Peyer's patch (tissue), 4 donors: Measurements from ENCODE around the gene GALNS. TPM values are rescaled to one million over a fixed set of nuclear protein-coding genes. Genes with fewer than 3 reads are reported as not detected.

Source experiments
- DNase-seq, 3 donors: peaks; one replicate each; pipeline ENCODE4 v3.0.0-alpha.2; 2017 to 2019
- H3K27ac ChIP-seq, 4 donors: fragments of 200-600 bp; sonication (generic); one replicate each; pipeline ENCODE4 v1.5.1; 2016 to 2019
- H3K27me3 ChIP-seq, 2 donors: fragments of 200-600 bp; sonication (generic); one replicate each; pipeline ENCODE4 v1.5.1; 2019
- H3K36me3 ChIP-seq, 3 donors: fragments of 200-600 bp; sonication (generic); one replicate each; pipeline ENCODE4 v1.5.1; 2016 to 2019
- H3K4me1 ChIP-seq, 4 donors: fragments of 200-600 bp; sonication (generic); one replicate each; pipeline ENCODE4 v1.5.1; 2016 to 2019
- H3K4me3 ChIP-seq, 4 donors: fragments of 200-600 bp; sonication (generic); 1 replicate in 3 of 4; 2 replicates in 1 of 4; pipeline ENCODE4 v1.5.1; 2016 to 2019; ENCODE audit warnings: mild to moderate bottlenecking in 1 of 4
- H3K9me3 ChIP-seq, 4 donors: fragments of 200-600 bp; sonication (generic); one replicate each; pipeline ENCODE4 v1.5.1; 2016 to 2019; ENCODE audit warnings: mild to moderate bottlenecking in 1 of 4
- CTCF ChIP-seq, 6 experiments: fragments of 450-650 bp in 4 of 6; fragments of 200-600 bp in 2 of 6; sonication (generic) in 1 of 6; IDR thresholded peaks; one replicate each; pipeline ENCODE4 v1.5.1; 2017 to 2019; ENCODE audit warnings: antibody characterized with exemption in 6 of 6, mild to moderate bottlenecking in 3 of 6, moderate library complexity in 1 of 6
- POLR2A ChIP-seq, 2 donors: fragments of 450-650 bp; IDR thresholded peaks; one replicate each; pipeline ENCODE4 v1.5.1; 2017; ENCODE audit warnings: antibody characterized with exemption in 2 of 2, mild to moderate bottlenecking in 2 of 2, moderate library complexity in 2 of 2
- total RNA-seq, 4 donors: library from RNA; depleted of rRNA; stranded (reverse); fragments of >200 nt; gene quantifications; one replicate each; pipeline ENCODE4 v1.1.0, GENCODE V29; 2016

Gene GALNS
- total RNA-seq, 4 donors from 2014 or later = 46.4 to 180 (median 133) TPM

- no peak for TF ChIP-seq CTCF (IDR thresholded peaks at IDR 0.05)
- TF ChIP-seq POLR2A (IDR thresholded peaks at IDR 0.05) = peak in 1 of 2 donors; percentile 64
- Histone ChIP-seq H3K27ac (peak within 1 kb of the TSS; percentile 63 to 78 (median 72)), H3K9me3 (no peaks in the 10 kb centered on the region), H3K27me3 (no peaks in the 10 kb centered on the region), H3K4me1 (peaks cover 6 to 15% (median 11%) of the 10 kb centered on the region in 4 donors), H3K4me3 (peak within 1 kb of the TSS; percentile 51 to 88 (median 60)), H3K36me3 (peaks cover 0 to 4% (median 0%) of the 10 kb centered on the region in 3 donors)
- DNase-seq = peak; percentile 68 to 92 (median 91)
These were observed 53.3 kb downstream of the GALNS start, which contains the start of gene CDT1 for GRCh38 chr16:88803264-88803987. Gene CDT1 (plus strand): TSS chr16:88803789. CDS start chr16:88803832, 43 bp downstream.

GRCh38 chr16:88800277-88800592, 56.5 kb downstream of the GALNS start:
- no peak for DNase-seq

GRCh38 chr16:88799569-88800276, 57.0 kb downstream of the GALNS start:
- DNase-seq = no peak
- no peak for TF ChIP-seq POLR2A (IDR thresholded peaks at IDR 0.05)
- no peak for TF ChIP-seq CTCF (IDR thresholded peaks at IDR 0.05)

More at GRCh38 chr16:88800277-88800592, 56.5 kb downstream of the GALNS start:
- Histone ChIP-seq H3K4me3 (no peak overlapping the region), H3K9me3 (no peaks in the 10 kb centered on the region), H3K27ac (no peak overlapping the region), H3K27me3 (no peaks in the 10 kb centered on the region), H3K36me3 (no peaks in the 10 kb centered on the region), H3K4me1 (peaks cover 6 to 17% (median 11%) of the 10 kb centered on the region in 4 donors)
- no peak for TF ChIP-seq CTCF (IDR thresholded peaks at IDR 0.05)

GRCh38 chr16:88798772-88799455, 57.8 kb downstream of the GALNS start:
- DNase-seq = no peak
- no peak for TF ChIP-seq POLR2A (IDR thresholded peaks at IDR 0.05)
- TF ChIP-seq CTCF (IDR thresholded peaks at IDR 0.05) = no peak
- Histone ChIP-seq H3K4me1 (peaks cover 0 to 14% (median 1%) of the 10 kb centered on the region in 4 donors), H3K4me3 (no peak overlapping the region), H3K27me3 (no peaks in the 10 kb centered on the region), H3K27ac (no peak overlapping the region), H3K36me3 (no peaks in the 10 kb centered on the region), H3K9me3 (no peaks in the 10 kb centered on the region)

More at GRCh38 chr16:88799569-88800276, 57.0 kb downstream of the GALNS start:
- H3K4me1 ChIP-seq = peaks cover 6 to 21% (median 8%) of the 10 kb centered on the region in 4 donors
- no peaks in the 10 kb centered on the region for H3K9me3 ChIP-seq
- H3K4me3 ChIP-seq = no peak overlapping the region
- no peaks in the 10 kb centered on the region for H3K36me3 ChIP-seq
- no peaks in the 10 kb centered on the region for H3K27me3 ChIP-seq
- no peak overlapping the region for H3K27ac ChIP-seq

- TF ChIP-seq POLR2A (IDR thresholded peaks at IDR 0.05) = no peak
- TF ChIP-seq CTCF (IDR thresholded peaks at IDR 0.05) = no peak
- Histone ChIP-seq H3K4me3 (no peak overlapping the region), H3K36me3 (no peaks in the 10 kb centered on the region), H3K27ac (no peak overlapping the region), H3K9me3 (no peaks in the 10 kb centered on the region), H3K4me1 (peaks cover 0 to 9% (median 4%) of the 10 kb centered on the region in 4 donors), H3K27me3 (no peaks in the 10 kb centered on the region)
- DNase-seq = no peak
These were observed 58.7 kb downstream of the GALNS start for GRCh38 chr16:88798073-88798472.
